Stimulated activated naive CD4-positive, alpha-beta T cell treated with Interleukin-2 at 50 U/mL for 16 hours (primary cell): ENCODE results near the gene MYO1E.

Source experiments
- DNase-seq: peaks from one replicate; lab custom pipeline; 2025; lab: John Stamatoyannopoulos, UW

Gene MYO1E

GRCh38 chr15:59194639-59195325 lies 177.9 kb downstream of the MYO1E start:
- no peak for DNase-seq

GRCh38 chr15:59191855-59192237 lies 180.8 kb downstream of the MYO1E start:
- no peak for DNase-seq

GRCh38 chr15:59190291-59190690 lies 182.4 kb downstream of the MYO1E start:
- DNase-seq = no peak

- no peak for DNase-seq
Observed at GRCh38 chr15:59189241-59189640, 183.4 kb downstream of the MYO1E start.

GRCh38 chr15:59186501-59186900 lies 186.2 kb downstream of the MYO1E start:
- DNase-seq = no peak

- DNase-seq = no peak
Observed at GRCh38 chr15:59185725-59186124, 186.9 kb downstream of the MYO1E start.

GRCh38 chr15:59180945-59181600 lies 191.6 kb downstream of the MYO1E start:
- DNase-seq = no peak

GRCh38 chr15:59179717-59180116 lies 193.0 kb downstream of the MYO1E start:
- DNase-seq = no peak

- DNase-seq = no peak
Observed at GRCh38 chr15:59178151-59178695, 194.4 kb downstream of the MYO1E start.

GRCh38 chr15:59177317-59177660 lies 195.4 kb downstream of the MYO1E start:
- DNase-seq = no peak

GRCh38 chr15:59176653-59177316 lies 195.9 kb downstream of the MYO1E start:
- DNase-seq = no peak

GRCh38 chr15:59174835-59175831 lies 197.5 kb downstream of the MYO1E start:
- DNase-seq = peak; percentile 13

- no peak for DNase-seq
Observed at GRCh38 chr15:59174151-59174834, 198.4 kb downstream of the MYO1E start.

- no peak for DNase-seq
Observed at GRCh38 chr15:59173194-59173593, 199.5 kb downstream of the MYO1E start.

GRCh38 chr15:59172289-59172901 lies 200.3 kb downstream of the MYO1E start:
- no peak for DNase-seq

GRCh38 chr15:59171067-59171397 lies 201.6 kb downstream of the MYO1E start:
- DNase-seq = no peak

GRCh38 chr15:59170295-59171066 lies 202.2 kb downstream of the MYO1E start:
- no peak for DNase-seq

- no peak for DNase-seq
Observed at GRCh38 chr15:59169251-59169708, 203.4 kb downstream of the MYO1E start.

- DNase-seq = no peak
Observed at GRCh38 chr15:59168536-59168935, 204.1 kb downstream of the MYO1E start.
